Upper lobe of right lung (tissue), 1 donor: ENCODE results near the gene NRDC. TPM values are rescaled to one million over a fixed set of nuclear protein-coding genes. Genes with fewer than 3 reads are reported as not detected.

Experiments used
- ATAC-seq: fragments of 200-7000 bp; cut with Tn5 transposase; one replicate; pipeline ENCODE4 v1.9.1; 2020; ENCODE audit warnings: mild to moderate bottlenecking, moderate library complexity
- DNase-seq: peaks from one replicate; pipeline ENCODE4 v3.0.0-alpha.2; 2020
- H3K27ac ChIP-seq: fragments of 200-600 bp; one replicate; pipeline ENCODE4 v1.8.0; 2022
- H3K27me3 ChIP-seq: fragments of 200-600 bp; one replicate; pipeline ENCODE4 v1.8.0; 2022; ENCODE audit warnings: mild to moderate bottlenecking
- H3K36me3 ChIP-seq: fragments of 200-600 bp; one replicate; pipeline ENCODE4 v1.8.0; 2022
- H3K4me1 ChIP-seq: fragments of 200-600 bp; one replicate; pipeline ENCODE4 v1.8.0; 2022
- H3K4me3 ChIP-seq: fragments of 200-600 bp; one replicate; pipeline ENCODE4 v1.8.0; 2022; ENCODE audit warnings: mild to moderate bottlenecking
- H3K9me3 ChIP-seq: fragments of 200-600 bp; one replicate; pipeline ENCODE4 v1.8.0; 2022
- intact Hi-C: fragments of 100-400 bp; cut with DNase I; formaldehyde crosslinking; loops from one replicate; pipeline ENCODE4 v1.11.0; 2022
- total RNA-seq: library from RNA; stranded (reverse); fragmentation: NEBNext Ultra II Directional; extraction: Animal tissue kit (Norgen Biotek cat#: 25700); gene quantifications from one replicate; pipeline ENCODE4 v1.2.1, GENCODE V29; 2021
- TF ChIP-seq, protein P1 (sequence below): fragments of 200-600 bp; IDR thresholded peaks from one replicate; pipeline ENCODE4 v1.8.0; 2022; ENCODE audit warnings: antibody characterized with exemption
- donor health status: DM: no; HTN: yes; CAD: no; lungs with severe emphysema.

Gene NRDC
- total RNA-seq, 1 donor from 2014 or later: 118 TPM

DNA sequence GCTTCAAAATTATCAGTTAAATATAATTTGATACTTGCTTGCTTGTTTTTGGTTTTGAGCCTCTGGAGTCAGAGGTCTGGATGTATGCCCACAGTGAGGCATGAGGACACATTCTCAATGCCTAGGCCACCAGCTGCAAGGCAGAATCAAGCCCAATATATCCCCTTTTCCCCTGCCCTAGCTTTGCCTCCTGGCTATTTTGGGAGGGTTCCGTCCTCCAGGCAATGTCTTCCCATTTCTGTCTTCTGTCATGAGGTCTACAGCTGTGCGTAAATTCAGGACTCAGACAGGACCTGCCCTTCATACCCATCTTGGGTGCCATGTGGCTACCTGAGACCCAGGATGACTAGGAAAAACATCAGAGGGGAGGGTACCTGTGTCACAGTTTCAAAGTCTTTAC, 19.2 kb downstream of the NRDC start:
- Histone ChIP-seq H3K4me1 (no peaks in the 10 kb centered on the region), H3K27me3 (no peaks in the 10 kb centered on the region), H3K27ac (no peak overlapping the region), H3K36me3 (peaks cover 10% of the 10 kb centered on the region), H3K4me3 (no peak overlapping the region), H3K9me3 (no peaks in the 10 kb centered on the region)
- no peak for DNase-seq
- intact Hi-C loops: no loop called here
- ATAC-seq: no peak
- TF ChIP-seq, protein P1, sequence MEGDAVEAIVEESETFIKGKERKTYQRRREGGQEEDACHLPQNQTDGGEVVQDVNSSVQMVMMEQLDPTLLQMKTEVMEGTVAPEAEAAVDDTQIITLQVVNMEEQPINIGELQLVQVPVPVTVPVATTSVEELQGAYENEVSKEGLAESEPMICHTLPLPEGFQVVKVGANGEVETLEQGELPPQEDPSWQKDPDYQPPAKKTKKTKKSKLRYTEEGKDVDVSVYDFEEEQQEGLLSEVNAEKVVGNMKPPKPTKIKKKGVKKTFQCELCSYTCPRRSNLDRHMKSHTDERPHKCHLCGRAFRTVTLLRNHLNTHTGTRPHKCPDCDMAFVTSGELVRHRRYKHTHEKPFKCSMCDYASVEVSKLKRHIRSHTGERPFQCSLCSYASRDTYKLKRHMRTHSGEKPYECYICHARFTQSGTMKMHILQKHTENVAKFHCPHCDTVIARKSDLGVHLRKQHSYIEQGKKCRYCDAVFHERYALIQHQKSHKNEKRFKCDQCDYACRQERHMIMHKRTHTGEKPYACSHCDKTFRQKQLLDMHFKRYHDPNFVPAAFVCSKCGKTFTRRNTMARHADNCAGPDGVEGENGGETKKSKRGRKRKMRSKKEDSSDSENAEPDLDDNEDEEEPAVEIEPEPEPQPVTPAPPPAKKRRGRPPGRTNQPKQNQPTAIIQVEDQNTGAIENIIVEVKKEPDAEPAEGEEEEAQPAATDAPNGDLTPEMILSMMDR: no peak

DNA sequence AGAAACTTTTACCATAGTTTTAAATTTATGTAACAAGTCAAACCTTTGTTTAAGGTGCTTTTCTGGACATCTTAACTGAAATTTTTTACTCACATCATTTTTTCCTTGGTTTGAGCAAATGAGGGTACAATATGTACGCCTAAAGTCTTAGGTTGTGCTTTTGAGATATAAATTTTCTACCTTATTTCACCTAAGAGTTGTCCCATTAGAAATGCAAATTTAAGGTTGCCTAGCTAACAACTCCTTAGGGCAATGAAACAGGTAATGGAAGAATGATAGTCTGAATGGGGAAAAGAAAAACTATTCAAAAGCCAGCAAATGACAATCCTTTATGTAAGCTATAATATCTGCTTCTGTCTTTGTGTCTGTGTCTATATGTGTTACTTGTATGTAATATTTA, 19.6 kb downstream of the NRDC start:
- no peak for DNase-seq
- no peaks in the 10 kb centered on the region for H3K9me3 ChIP-seq

DNA sequence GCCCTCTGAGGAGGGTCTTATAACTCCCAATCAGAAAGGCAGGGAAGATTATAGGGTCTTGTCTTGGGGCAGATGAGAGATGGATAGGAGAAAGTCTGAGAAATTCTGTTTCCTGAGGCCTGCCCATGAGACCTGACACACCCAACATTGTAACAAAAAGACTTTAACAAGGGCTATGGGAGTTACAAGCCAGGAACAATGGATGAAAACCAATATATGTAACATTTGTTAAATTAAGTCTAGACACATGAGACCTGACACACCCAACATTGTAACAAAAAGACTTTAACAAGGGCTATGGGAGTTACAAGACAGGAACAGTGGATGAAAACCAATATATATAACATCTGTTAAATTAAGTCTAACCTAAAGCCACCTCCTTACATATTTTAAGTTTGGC, 21.8 kb downstream of the NRDC start:
- intact Hi-C loops: no loop called here
- TF ChIP-seq, protein P1: no peak
- Histone ChIP-seq H3K27ac (no peak overlapping the region), H3K4me3 (no peak overlapping the region), H3K36me3 (peaks cover 10% of the 10 kb centered on the region), H3K4me1 (no peaks in the 10 kb centered on the region), H3K27me3 (no peaks in the 10 kb centered on the region), H3K9me3 (no peaks in the 10 kb centered on the region)
- DNase-seq (no peak), ATAC-seq (no peak)

More for the DNA sequence above, 19.6 kb downstream of the NRDC start:
- H3K27ac ChIP-seq: no peak overlapping the region
- peaks cover 10% of the 10 kb centered on the region for H3K36me3 ChIP-seq
- no peaks in the 10 kb centered on the region for H3K4me1 ChIP-seq
- TF ChIP-seq, protein P1: no peak
- intact Hi-C loops: no loop called here
- no peaks in the 10 kb centered on the region for H3K27me3 ChIP-seq
- no peak for ATAC-seq
- no peak overlapping the region for H3K4me3 ChIP-seq

DNA sequence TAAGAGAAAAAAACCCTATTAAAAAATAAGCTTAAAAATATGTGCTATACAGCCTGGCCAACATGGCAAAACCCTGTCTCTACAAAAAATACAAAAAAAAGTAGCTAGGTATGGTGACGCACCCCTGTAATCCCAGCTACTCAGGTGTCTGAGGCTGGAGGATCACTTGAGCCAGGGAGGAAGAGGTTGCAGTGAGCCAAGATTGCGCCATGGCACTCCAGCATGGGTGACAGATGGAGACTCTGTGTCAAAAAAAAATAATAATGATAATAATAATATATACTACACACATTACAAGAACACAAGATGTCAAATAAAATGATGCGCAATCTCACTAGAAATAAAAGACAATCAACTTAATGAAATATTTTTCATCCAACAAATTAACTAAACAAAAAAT, 22.9 kb downstream of the NRDC start:
- DNase-seq: no peak
- TF ChIP-seq, protein P1: no peak
- intact Hi-C loops: no loop called here

DNA sequence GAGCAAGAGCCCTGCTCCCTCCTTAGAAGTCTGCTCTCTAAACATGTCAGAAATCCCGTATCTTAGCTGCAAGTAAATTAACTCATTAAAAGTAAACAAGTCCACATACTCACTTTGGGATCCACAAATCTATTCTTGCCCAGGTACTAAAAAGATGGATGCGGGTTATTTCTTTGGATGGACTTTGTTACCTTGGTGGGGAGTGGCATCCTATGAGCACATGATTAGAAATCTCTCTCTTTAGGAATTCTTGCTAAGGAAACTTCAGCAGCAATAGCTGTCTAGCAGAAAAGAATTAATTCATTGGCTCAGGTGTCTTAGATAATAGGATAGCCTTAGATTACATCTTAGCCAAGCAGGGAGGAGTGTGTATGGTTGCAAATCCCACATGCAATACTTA, 25.2 kb downstream of the NRDC start:
- ATAC-seq (no peak), DNase-seq (no peak)
- Histone ChIP-seq H3K27ac (no peak overlapping the region), H3K4me3 (no peak overlapping the region), H3K27me3 (no peaks in the 10 kb centered on the region), H3K36me3 (peaks cover 10% of the 10 kb centered on the region), H3K4me1 (peaks cover 8% of the 10 kb centered on the region), H3K9me3 (no peaks in the 10 kb centered on the region)
- intact Hi-C loops: no loop called here
- TF ChIP-seq, protein P1: no peak

More for the DNA sequence above, 22.9 kb downstream of the NRDC start:
- ATAC-seq: no peak
- H3K27me3 ChIP-seq: no peaks in the 10 kb centered on the region
- no peak overlapping the region for H3K4me3 ChIP-seq
- H3K27ac ChIP-seq: no peak overlapping the region
- no peaks in the 10 kb centered on the region for H3K9me3 ChIP-seq
- H3K4me1 ChIP-seq: peaks cover 3% of the 10 kb centered on the region
- peaks cover 10% of the 10 kb centered on the region for H3K36me3 ChIP-seq

DNA sequence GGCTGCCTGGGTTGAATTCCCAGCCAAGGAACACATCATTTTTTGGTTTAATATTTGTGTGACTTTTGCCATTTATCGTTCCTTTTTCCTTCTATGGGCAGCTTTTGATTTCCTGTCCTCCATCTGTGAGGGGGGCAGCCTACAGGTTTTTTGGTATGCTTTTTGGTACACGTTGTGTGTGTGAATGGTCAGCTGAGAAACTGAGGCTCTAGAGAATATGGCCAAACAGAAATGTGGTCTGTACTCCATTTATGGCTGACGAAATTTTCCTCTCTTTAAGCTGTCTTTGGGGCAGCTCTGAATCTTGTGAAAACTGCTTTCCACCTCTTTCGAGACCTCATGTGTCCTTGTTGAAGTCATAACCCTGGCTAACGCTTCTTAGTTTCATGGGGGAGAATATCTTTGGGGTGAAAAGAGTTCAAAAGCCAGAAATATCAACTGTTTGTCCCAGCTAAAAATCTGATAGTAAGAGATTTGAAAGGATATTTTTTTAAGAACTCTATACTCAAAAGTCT, 26.6 kb downstream of the NRDC start:
- TF ChIP-seq, protein P1: no peak
- intact Hi-C loops: no loop called here
- ATAC-seq: no peak
- no peaks in the 10 kb centered on the region for H3K9me3 ChIP-seq
- no peak overlapping the region for H3K4me3 ChIP-seq
- H3K36me3 ChIP-seq: peaks cover 10% of the 10 kb centered on the region
- no peaks in the 10 kb centered on the region for H3K27me3 ChIP-seq
- no peak for DNase-seq
- no peak overlapping the region for H3K27ac ChIP-seq
- H3K4me1 ChIP-seq: peaks cover 8% of the 10 kb centered on the region
